GM12891 (cell line): ENCODE data around the gene SCN3A.

Source experiments
- DNase-seq: peaks from one replicate; pipeline ENCODE4 v3.0.0; 2011; ENCODE audit warnings: low spot score; ENCODE audit not compliant: insufficient read length
- FAIRE-seq: peaks from 2 replicates; lab custom pipeline; 2011; peaks lifted over from hg19 to GRCh38; lab: Jason Lieb, UNC
- PAX5 ChIP-seq: IDR thresholded peaks from 2 replicates; pipeline ENCODE4 v1.6.1; 2011; ENCODE audit warnings: low read length, moderate library complexity, mild to moderate bottlenecking; ENCODE audit not compliant: insufficient read depth, severe bottlenecking
- POLR2A ChIP-seq: IDR thresholded peaks from 2 replicates; pipeline ENCODE4 v1.6.1; 2011; ENCODE audit warnings: low read depth, low read length, control low read depth
- POLR2AphosphoS5 ChIP-seq: IDR thresholded peaks from 2 replicates; pipeline ENCODE4 v1.6.1; 2011; ENCODE audit warnings: low read depth, low read length, control low read depth
- POU2F2 ChIP-seq: IDR thresholded peaks from 2 replicates; pipeline ENCODE4 v1.6.1; 2011; ENCODE audit warnings: low read depth, mild to moderate bottlenecking, control low read depth, low read length, moderate library complexity
- SPI1 ChIP-seq: IDR thresholded peaks from 2 replicates; pipeline ENCODE4 v1.6.1; 2011; ENCODE audit warnings: low read depth, low read length, control low read depth
- TAF1 ChIP-seq: IDR thresholded peaks from 2 replicates; pipeline ENCODE4 v1.6.1; 2011; ENCODE audit warnings: low read depth, low read length, control low read depth

SCN3A gene

DNA sequence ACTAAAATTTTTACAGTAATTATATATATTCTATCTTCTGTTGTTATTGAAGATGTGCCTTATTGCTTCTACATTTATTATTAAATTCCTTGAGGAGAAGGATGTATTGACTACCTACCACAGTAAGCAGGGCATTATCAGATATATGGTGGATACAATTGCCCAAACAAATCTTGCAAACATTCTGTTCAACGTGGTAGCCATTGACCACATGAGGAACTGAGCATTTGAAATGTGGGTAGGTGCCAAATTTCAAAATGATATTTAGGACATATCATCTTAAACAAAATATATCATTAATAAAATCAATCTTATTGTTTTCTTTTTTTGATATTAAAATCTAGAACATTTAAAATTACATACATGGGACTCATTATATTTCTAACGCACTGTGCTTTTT lies 11.1 kb downstream of the SCN3A start:
- FAIRE-seq (no peak), DNase-seq (no peak)
- TF ChIP-seq SPI1: peak; percentile 71
- TF ChIP-seq POU2F2: no peak

DNA sequence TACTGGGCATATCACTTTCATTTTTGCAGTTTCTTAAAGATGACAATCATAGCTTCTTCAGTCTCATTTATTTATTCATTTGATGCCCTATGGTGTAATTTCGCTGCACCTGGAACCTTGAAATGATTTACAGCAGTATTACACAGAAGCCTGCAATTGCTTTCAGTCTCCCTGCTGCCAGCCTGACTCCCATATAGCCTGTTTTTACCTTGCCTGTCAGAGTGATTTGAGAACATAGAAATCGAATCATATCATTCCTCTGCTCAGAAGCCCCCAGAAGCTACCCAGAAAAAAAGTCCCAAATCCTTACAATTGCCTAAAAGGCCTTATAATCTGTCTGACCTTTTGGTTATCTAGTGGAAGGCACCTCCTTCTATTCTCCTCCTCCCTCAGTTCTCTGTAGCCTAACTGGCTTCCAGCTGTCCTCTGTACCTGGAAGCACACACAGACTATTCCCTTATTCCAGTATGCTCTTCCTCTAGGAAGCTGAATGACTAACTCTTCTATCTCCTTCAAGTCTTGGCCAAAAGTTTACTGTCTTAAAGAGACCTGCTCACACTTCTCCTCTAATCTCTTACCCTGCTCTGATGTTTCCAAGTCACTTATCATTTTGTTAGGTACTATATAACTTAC lies 12.6 kb downstream of the SCN3A start:
- FAIRE-seq (no peak), DNase-seq (no peak)
- TF ChIP-seq POU2F2 (no peak), SPI1 (no peak), POLR2AphosphoS5 (no peak), POLR2A (no peak), TAF1 (no peak), PAX5 (no peak)

DNA sequence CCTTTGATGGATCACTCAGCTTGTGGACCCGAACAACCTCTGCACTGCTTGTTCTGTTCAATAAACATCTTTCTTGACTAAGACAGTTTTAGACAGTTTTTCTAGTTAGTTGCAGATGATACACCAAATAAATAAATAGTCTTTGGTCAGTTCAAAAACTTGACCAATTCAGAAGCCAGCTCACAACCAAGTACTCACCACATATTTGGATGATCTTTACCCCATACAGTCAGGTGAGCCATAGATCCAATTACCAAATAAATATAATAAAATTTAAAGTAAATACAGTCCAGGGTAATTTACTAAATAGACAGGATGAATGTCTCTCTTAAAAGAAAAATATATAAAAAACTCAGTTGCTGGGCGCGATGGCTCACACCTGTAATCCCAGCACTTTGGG lies 18.2 kb downstream of the SCN3A start:
- no peak for DNase-seq
- FAIRE-seq: no peak
- TF ChIP-seq POU2F2 (no peak), POLR2AphosphoS5 (no peak), POLR2A (no peak)

DNA sequence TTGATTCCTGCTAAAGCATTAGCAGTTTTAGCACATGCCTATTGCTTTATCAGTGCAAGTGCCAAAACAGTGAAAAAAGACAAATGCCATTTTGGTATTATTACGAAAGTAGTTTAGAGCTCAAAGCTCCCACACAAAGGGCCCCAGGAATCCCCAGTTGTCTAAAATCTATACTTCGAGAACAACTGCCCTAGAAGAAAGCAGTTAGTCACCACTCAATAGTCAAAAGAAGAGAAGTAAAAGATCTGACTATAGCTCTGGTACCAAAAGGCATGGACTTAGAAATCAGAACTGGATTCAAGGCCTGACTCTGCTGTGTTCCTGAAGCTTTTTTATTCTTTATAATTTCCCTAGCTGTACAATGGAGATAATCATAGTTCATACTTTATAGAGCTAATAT lies 21.8 kb downstream of the SCN3A start:
- TF ChIP-seq POLR2A: no peak
- TF ChIP-seq SPI1: no peak
- TF ChIP-seq TAF1: no peak
- TF ChIP-seq POLR2AphosphoS5: no peak
- no peak for TF ChIP-seq POU2F2
- TF ChIP-seq PAX5: no peak
- DNase-seq (no peak), FAIRE-seq (no peak)

DNA sequence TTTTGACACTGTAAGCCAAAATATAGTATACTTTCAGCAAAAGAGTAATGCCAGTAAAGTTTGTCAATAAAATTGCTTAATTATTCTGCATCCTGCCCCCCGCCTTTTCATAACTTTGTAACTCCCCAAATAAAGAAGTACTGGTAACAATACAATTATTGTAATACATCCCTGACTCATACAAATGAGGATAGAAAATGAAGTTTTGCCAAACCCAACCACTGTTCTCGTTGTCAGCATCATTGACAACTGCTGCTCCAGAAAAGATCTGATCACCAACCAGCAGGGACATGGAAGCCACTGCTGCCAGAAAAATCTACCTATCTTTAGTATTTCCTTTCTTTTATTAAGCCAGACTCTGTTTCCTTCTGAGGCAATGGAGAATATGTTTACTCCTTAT lies 27.1 kb downstream of the SCN3A start:
- TF ChIP-seq SPI1 (no peak), PAX5 (no peak), POLR2AphosphoS5 (no peak), POU2F2 (no peak), POLR2A (no peak), TAF1 (no peak)
- FAIRE-seq: no peak
- no peak for DNase-seq

DNA sequence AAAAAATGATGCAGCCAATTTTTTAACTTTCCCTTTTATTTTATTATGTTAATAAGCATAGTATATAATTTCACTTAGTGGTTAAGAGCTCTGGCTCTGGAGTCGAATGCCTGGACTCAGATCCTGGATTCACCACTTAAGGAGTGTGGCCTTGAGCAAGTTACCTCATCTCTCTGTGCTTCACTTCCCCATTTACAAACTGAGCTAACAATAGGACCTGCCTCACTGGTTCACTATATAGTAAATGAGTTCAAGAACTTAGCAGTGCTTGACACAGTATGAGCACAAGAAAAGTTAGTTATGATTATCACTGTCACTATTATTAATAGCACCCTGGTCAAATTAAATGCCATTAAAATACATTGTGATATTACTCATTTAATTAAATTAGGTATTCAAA lies 30.6 kb downstream of the SCN3A start:
- DNase-seq: no peak

DNA sequence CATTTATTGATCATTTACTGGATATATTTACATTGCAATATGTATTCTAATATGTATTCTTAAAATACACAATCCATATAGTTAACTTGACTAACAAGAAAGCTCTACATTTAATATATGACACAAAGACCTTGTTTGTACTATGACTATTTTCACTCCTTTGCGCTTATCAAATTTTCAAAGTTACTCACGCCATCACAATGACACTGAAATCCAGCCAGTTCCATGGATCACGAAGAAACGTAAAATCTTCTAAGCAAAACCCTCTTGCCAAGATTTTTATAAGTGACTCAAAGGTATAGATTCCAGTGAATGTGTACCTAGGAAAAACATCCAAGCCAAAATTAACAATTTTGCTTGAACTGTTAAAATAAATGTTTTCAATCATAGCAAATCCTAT lies 39.6 kb downstream of the SCN3A start:
- DNase-seq (no peak), FAIRE-seq (no peak)
- no peak for TF ChIP-seq TAF1
- no peak for TF ChIP-seq SPI1
- TF ChIP-seq POLR2A: no peak
- no peak for TF ChIP-seq POU2F2
- no peak for TF ChIP-seq POLR2AphosphoS5
- no peak for TF ChIP-seq PAX5

More for the DNA sequence above, 30.6 kb downstream of the SCN3A start:
- no peak for FAIRE-seq
- TF ChIP-seq TAF1 (no peak), SPI1 (peak; percentile 74), POU2F2 (no peak)

DNA sequence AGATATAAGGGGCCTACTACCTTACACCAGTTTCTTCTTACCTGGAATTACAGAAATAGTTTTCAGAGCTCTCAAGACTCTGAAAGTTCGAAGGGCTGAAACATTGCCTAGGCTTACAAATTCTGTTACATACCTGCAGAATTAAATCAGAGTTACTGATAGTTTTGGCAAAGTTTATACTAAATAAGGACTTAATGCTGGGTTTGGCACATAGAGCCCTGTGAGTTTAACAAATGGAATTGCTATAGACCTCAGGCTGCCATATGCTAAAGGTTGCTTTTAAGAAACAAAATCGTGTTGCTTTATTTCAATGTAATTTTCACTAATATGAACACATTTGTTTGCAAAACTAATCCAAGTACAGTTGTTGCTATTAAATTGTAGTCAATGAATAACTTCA lies 40.1 kb downstream of the SCN3A start:
- FAIRE-seq: no peak

DNA sequence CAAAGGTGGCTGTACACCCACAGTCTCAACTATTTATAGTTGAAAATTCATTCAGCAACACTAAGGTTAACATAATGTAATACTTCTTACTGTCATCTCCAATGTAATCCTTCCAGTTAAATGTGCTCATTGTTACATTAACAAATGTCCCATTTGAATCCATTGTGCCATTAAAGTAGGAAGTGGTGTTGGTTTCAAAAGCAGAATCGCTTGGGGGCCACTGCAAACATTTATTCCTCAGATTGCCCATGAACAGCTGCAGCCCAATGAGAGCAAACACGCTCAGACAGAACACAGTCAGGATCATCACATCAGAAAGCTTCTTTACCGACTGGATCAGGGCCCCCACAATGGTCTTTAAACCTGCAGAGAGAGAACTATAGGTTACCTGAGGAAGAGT lies 41.4 kb downstream of the SCN3A start:
- TF ChIP-seq POU2F2 (no peak), PAX5 (no peak), POLR2AphosphoS5 (no peak), POLR2A (no peak), SPI1 (no peak), TAF1 (no peak)
- DNase-seq: no peak
- no peak for FAIRE-seq

More for the DNA sequence above, 40.1 kb downstream of the SCN3A start:
- no peak for TF ChIP-seq POU2F2
- TF ChIP-seq POLR2A: no peak
- no peak for TF ChIP-seq SPI1
- TF ChIP-seq POLR2AphosphoS5: no peak
- TF ChIP-seq PAX5: no peak
- TF ChIP-seq TAF1: no peak
- DNase-seq: no peak

DNA sequence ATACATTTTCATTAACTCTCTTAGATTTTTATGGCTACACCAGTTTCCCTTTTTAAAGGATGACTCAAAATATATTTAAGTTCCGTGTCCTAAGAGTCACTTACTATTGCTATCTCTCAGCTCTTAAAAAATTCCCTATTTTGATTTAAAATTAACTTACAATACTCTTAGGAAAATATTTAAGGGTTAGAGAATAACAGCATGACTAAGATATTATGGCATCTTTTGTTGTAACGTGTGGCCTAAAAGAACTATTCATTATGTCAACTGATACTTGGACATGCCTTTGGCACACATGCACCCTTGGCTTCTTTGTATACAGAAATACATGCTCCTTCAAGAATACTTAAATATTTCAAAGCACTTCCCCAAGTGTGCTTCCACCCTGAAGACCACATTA lies 42.3 kb downstream of the SCN3A start:
- TF ChIP-seq TAF1 (no peak), PAX5 (no peak), SPI1 (no peak), POU2F2 (no peak), POLR2AphosphoS5 (no peak), POLR2A (no peak)
- FAIRE-seq (no peak), DNase-seq (no peak)

DNA sequence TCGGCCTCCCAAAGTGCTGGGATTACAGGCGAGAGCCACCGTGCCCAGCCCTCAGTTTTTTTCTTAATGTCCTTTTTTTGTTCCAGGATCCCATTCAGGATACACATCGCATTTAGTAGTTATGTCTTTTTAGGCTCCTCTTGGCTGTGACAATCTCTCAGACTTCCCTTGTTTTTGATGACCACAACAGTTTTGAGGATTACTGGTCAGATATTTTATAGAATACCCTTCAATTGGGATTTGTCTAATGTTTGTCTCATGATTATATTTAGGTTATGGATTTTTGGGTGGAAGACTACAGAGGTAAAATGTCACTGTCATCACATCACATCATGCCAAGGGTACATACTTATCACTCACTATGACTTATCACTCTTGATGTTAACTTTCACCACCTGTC lies 46.7 kb downstream of the SCN3A start:
- FAIRE-seq: no peak
- no peak for DNase-seq

More for the DNA sequence above, 46.7 kb downstream of the SCN3A start:
- TF ChIP-seq POLR2AphosphoS5: no peak
- TF ChIP-seq TAF1: no peak
- TF ChIP-seq PAX5: no peak
- TF ChIP-seq POU2F2: no peak
- no peak for TF ChIP-seq POLR2A
- no peak for TF ChIP-seq SPI1
